IMR-90 (cell line): Measurements from ENCODE around the gene COL5A1. TPM values are rescaled to one million over a fixed set of nuclear protein-coding genes. Genes with fewer than 3 reads are reported as not detected.

Source experiments
- ATAC-seq: fragments of 200-7000 bp; cut with Tn5 transposase; 2 replicates; pipeline ENCODE4 v1.9.1; 2020; ENCODE audit warnings: low read depth, mild to moderate bottlenecking, moderate library complexity
- BruUV-seq: library from RNA; stranded (reverse); fragments of 400-500 nt; replicated peaks from 2 replicates; lab custom pipeline; 2021; lab: Mats Ljungman, UMichigan
- CTCF ChIA-PET: fragments of 300-600 bp; formaldehyde crosslinking; extraction: SDS; loops from one replicate; lab custom pipeline; 2021; ENCODE audit warnings: antibody characterized with exemption; lab: Yijun Ruan, JAX
- POLR2A ChIA-PET: fragments of 300-600 bp; sonication (Branson Sonifier 250); formaldehyde crosslinking; loops from one replicate; lab custom pipeline; 2022; ENCODE audit warnings: antibody characterized with exemption; ENCODE audit not compliant: unreplicated experiment; lab: Charles Lee
- DNase-seq: peaks from one replicate; pipeline ENCODE4 v3.0.0; 2013
- H2AFZ ChIP-seq: replicated peaks from 2 replicates; pipeline ENCODE3; 2013; ENCODE audit warnings: low read length, mild to moderate bottlenecking; ENCODE audit not compliant: poor library complexity
- H2AK5ac ChIP-seq: 2 replicates; pipeline ENCODE4 v1.6.1; 2013; ENCODE audit warnings: low read depth, low read length, inconsistent platforms
- H2AK9ac ChIP-seq: replicated peaks from 2 replicates; pipeline ENCODE3; 2013; ENCODE audit warnings: mild to moderate bottlenecking, low read depth, low read length, moderate library complexity; ENCODE audit not compliant: poor library complexity
- H2BK120ac ChIP-seq: 2 replicates; pipeline ENCODE4 v1.6.1; 2013; ENCODE audit warnings: low read depth, low read length, inconsistent platforms
- H2BK15ac ChIP-seq: 3 replicates; pipeline ENCODE4 v1.6.1; 2013; ENCODE audit warnings: low read depth, low read length, inconsistent platforms
- H2BK20ac ChIP-seq: 2 replicates; pipeline ENCODE4 v1.6.1; 2013; ENCODE audit warnings: low read depth, mild to moderate bottlenecking, inconsistent platforms, low read length, moderate library complexity
- H2BK5ac ChIP-seq: 2 replicates; pipeline ENCODE4 v1.6.1; 2013; ENCODE audit warnings: mild to moderate bottlenecking, low read depth, low read length, inconsistent platforms; ENCODE audit not compliant: poor library complexity, severe bottlenecking
- H3K14ac ChIP-seq: replicated peaks from 2 replicates; pipeline ENCODE4 v1.6.1; 2013; ENCODE audit warnings: low read depth, low read length, inconsistent platforms
- H3K18ac ChIP-seq: 2 replicates; pipeline ENCODE4 v1.6.1; 2013; ENCODE audit warnings: low read depth, low read length, control low read depth
- H3K23ac ChIP-seq: 2 replicates; pipeline ENCODE4 v1.6.1; 2013; ENCODE audit warnings: low read depth, low read length, inconsistent platforms
- H3K27ac ChIP-seq: 2 replicates; pipeline ENCODE4 v1.5.1; 2013; ENCODE audit warnings: mild to moderate bottlenecking, control low read depth, low read length; ENCODE audit not compliant: insufficient read depth
- H3K27me3 ChIP-seq: 2 replicates; pipeline ENCODE4 v1.6.1; 2013; ENCODE audit warnings: low read length; ENCODE audit not compliant: control insufficient read depth, insufficient read depth
- H3K36me3 ChIP-seq: 2 replicates; pipeline ENCODE4 v1.6.1; 2013; ENCODE audit warnings: low read length, mixed read lengths; ENCODE audit not compliant: control insufficient read depth, insufficient read depth
- H3K4ac ChIP-seq: 2 replicates; pipeline ENCODE4 v1.6.1; 2013; ENCODE audit warnings: low read depth, low read length, inconsistent platforms
- H3K4me1 ChIP-seq: 2 replicates; pipeline ENCODE4 v1.6.1; 2013; ENCODE audit warnings: low read length, mixed read lengths; ENCODE audit not compliant: control insufficient read depth, insufficient read depth
- H3K4me2 ChIP-seq: 2 replicates; pipeline ENCODE4 v1.6.1; 2013; ENCODE audit warnings: low read depth, mild to moderate bottlenecking, control low read depth, low read length, moderate library complexity
- H3K4me3 ChIP-seq: 2 replicates; pipeline ENCODE4 v1.5.1; 2013; ENCODE audit warnings: low read depth, mild to moderate bottlenecking, control low read depth, low read length, moderate library complexity; ENCODE audit not compliant: insufficient read depth
- H3K56ac ChIP-seq: 2 replicates; pipeline ENCODE4 v1.6.1; 2013; ENCODE audit warnings: low read length, inconsistent platforms; ENCODE audit not compliant: insufficient read depth; ENCODE audit errors: extremely low read depth
- H3K79me1 ChIP-seq, 2 experiments: 2 replicates each; pipeline ENCODE4 v1.6.1; 2013; ENCODE audit warnings: low read length in 2 of 2, inconsistent platforms in 1 of 2, low read depth in 1 of 2
- H3K9ac ChIP-seq: 2 replicates; pipeline ENCODE4 v1.6.1; 2013; ENCODE audit warnings: low read depth, low read length, control low read depth
- H3K9me1 ChIP-seq: 2 replicates; pipeline ENCODE4 v1.6.1; 2013; ENCODE audit warnings: low read length, inconsistent platforms; ENCODE audit not compliant: insufficient read depth
- H3K9me3 ChIP-seq: 2 replicates; pipeline ENCODE4 v1.6.1; 2013; ENCODE audit warnings: low read length; ENCODE audit not compliant: control insufficient read depth, insufficient read depth
- H4K20me1 ChIP-seq: 2 replicates; pipeline ENCODE4 v1.6.1; 2013; ENCODE audit warnings: low read length, inconsistent platforms; ENCODE audit not compliant: insufficient read depth
- H4K5ac ChIP-seq: 2 replicates; pipeline ENCODE4 v1.6.1; 2013; ENCODE audit warnings: mild to moderate bottlenecking, low read depth, low read length, control low read depth
- H4K8ac ChIP-seq, 2 experiments: 2 replicates each; pipeline ENCODE4 v1.6.1; 2013; ENCODE audit warnings: low read depth in 2 of 2, low read length in 2 of 2, control low read depth in 1 of 2, inconsistent platforms in 1 of 2
- H4K91ac ChIP-seq: 2 replicates; pipeline ENCODE4 v1.6.1; 2013; ENCODE audit warnings: low read depth, low read length, inconsistent platforms; ENCODE audit not compliant: insufficient read depth
- BHLHE40 ChIP-seq: fragments of 150-350 bp; IDR thresholded peaks from 2 replicates; pipeline ENCODE4 v1.6.1; 2016; ENCODE audit warnings: mild to moderate bottlenecking, low read depth, low read length
- NFE2L2 ChIP-seq: fragments of 150-350 bp; IDR thresholded peaks from 2 replicates; pipeline ENCODE4 v1.6.1; 2016; ENCODE audit warnings: low read depth, mild to moderate bottlenecking, low read length
- WGBS, 2 experiments: methylation state at CpG; one replicate each; pipeline versions ENCODE4 v1.1.5 to v1.1.7; 2013; ENCODE audit warnings: missing lambda C conversion rate in 2 of 2; ENCODE audit not compliant: insufficient read length in 1 of 2; ENCODE audit errors: extremely low coverage in 2 of 2; 5-methylcytosine and 5-hydroxymethylcytosine counted together
- dilution Hi-C: fragments of 300-500 bp; cut with HindIII; formaldehyde crosslinking; loops from one replicate; pipeline ENCODE4 v1.14.3; 2018; ENCODE audit warnings: low sequenced_read_pairs; ENCODE audit not compliant: unreplicated experiment
- in situ Hi-C: fragments of 300-500 bp; cut with MboI; formaldehyde crosslinking; loops from 3 replicates; pipeline ENCODE4 v1.14.3; 2019; ENCODE audit warnings: low sequenced_read_pairs, inconsistent platforms, mixed read lengths
- intact Hi-C: fragments of 100-400 bp; cut with micrococcal nuclease; formaldehyde crosslinking; loops from 2 replicates; pipeline ENCODE4 v1.10.0; 2022
- polyA plus RNA-seq, 3 experiments: library from polyadenylated mRNA; depleted of rRNA; stranded (reverse); fragments of >200 nt; gene quantifications; 2 replicates each; pipeline ENCODE4 v1.2.3, GENCODE V29; 2012; ENCODE audit warnings: low replicate concordance in 1 of 3
- total RNA-seq: library from RNA; depleted of rRNA; stranded (reverse); fragments of >200 nt; gene quantifications from 2 replicates; pipeline ENCODE4 v1.2.3, GENCODE V29; 2012

COL5A1 gene
- total and polyA plus RNA-seq, 2 of the 4 experiments (the other 2 are of a cell fraction): 19.2 to 173 TPM

- no peaks in the 10 kb centered on the region for H4K20me1 ChIP-seq
- CTCF ChIA-PET: interaction anchor here (1.3 kb wide), 1 partner anchor 11 kb away, joined by 3 read pairs; no protein-coding TSS in a partner anchor
- H3K4me1 ChIP-seq: peaks cover 20% of the 10 kb centered on the region
- peak; percentile 66 for DNase-seq
- H3K56ac ChIP-seq: no peak overlapping the region
- no peak overlapping the region for H3K4me2 ChIP-seq
- no TSS peak for BruUV-seq
- H3K27ac ChIP-seq: no peak overlapping the region
- peaks cover 19% of the 10 kb centered on the region for H3K9me1 ChIP-seq
- peak overlapping the region; percentile 80; the same call in 2 of the 3 replicates for H2BK15ac ChIP-seq
- no peak for ATAC-seq
- H2AK5ac ChIP-seq: peak overlapping the region; percentile 54; the same call in 1 of the 2 replicates
- H2BK20ac ChIP-seq: 0 out of 2 replicates have a peak overlapping the region, but pooled peaks have one; percentile 14
- no peak overlapping the region for H3K23ac ChIP-seq
- no peak overlapping the region for H4K5ac ChIP-seq
- no peak overlapping the region for H3K14ac ChIP-seq
- intact Hi-C loops (no loop called here), dilution Hi-C loops (no loop called here), in situ Hi-C loops (no loop called here)
- POLR2A ChIA-PET: no interaction called here
- peak overlapping the region; percentile 25; the same call in 1 of the 2 replicates for H2BK120ac ChIP-seq
- H4K8ac ChIP-seq: no peak overlapping the region
- H3K9me3 ChIP-seq: 0 out of 2 replicates have a peak, but pooled peaks cover 2% of the 10 kb centered on the region
- no peak overlapping the region for H2BK5ac ChIP-seq
- H3K79me1 ChIP-seq: peaks cover 0 to 11% of the 10 kb centered on the region in 2 experiments; a peak in 1 of 4 replicates
- H3K4ac ChIP-seq: peak overlapping the region; percentile 18
- no peak overlapping the region for H3K9ac ChIP-seq
- no peaks in the 10 kb centered on the region for H3K27me3 ChIP-seq
- no peak overlapping the region for H3K18ac ChIP-seq
- peak overlapping the region; percentile 51 for H2AFZ ChIP-seq
- TF ChIP-seq BHLHE40 (peak; percentile 75), NFE2L2 (no peak)
- H3K36me3 ChIP-seq: no peaks in the 10 kb centered on the region
- no peak overlapping the region for H2AK9ac ChIP-seq
- H4K91ac ChIP-seq: no peak overlapping the region
- H3K4me3 ChIP-seq: no peak overlapping the region
- 83% methylated on average over 7 of the region's 25 CpGs; no CpG with 5 or more reads in 1 of the 2 experiments for WGBS, 2 experiments
Observed at GRCh38 chr9:134597041-134597913, 44.3 kb upstream of the COL5A1 start.
